Mesendoderm (in vitro differentiated cells): Measurements from ENCODE around the gene TIMM29. TPM values are rescaled to one million over a fixed set of nuclear protein-coding genes. Genes with fewer than 3 reads are reported as not detected.

Source experiments
- DNase-seq: peaks from one replicate; pipeline ENCODE4 v3.0.0; 2013
- H2AK5ac ChIP-seq: 2 replicates; pipeline ENCODE4 v1.6.1; 2013; ENCODE audit warnings: low read length, inconsistent platforms
- H2BK120ac ChIP-seq: 2 replicates; pipeline ENCODE4 v1.6.1; 2013; ENCODE audit warnings: low read depth, mild to moderate bottlenecking, low read length, moderate library complexity, mixed read lengths
- H2BK15ac ChIP-seq: replicated peaks from 2 replicates; pipeline ENCODE4 v1.6.1; 2013; ENCODE audit warnings: low read depth, mild to moderate bottlenecking, moderate library complexity
- H2BK5ac ChIP-seq: 2 replicates; pipeline ENCODE4 v1.6.1; 2013; ENCODE audit warnings: low read length, inconsistent platforms
- H3K18ac ChIP-seq: 2 replicates; pipeline ENCODE4 v1.6.1; 2013; ENCODE audit warnings: mild to moderate bottlenecking, low read length, mixed read lengths
- H3K23ac ChIP-seq: one replicate; pipeline ENCODE4 v1.6.1; 2013; ENCODE audit warnings: low read length
- H3K27ac ChIP-seq: 2 replicates; pipeline ENCODE4 v1.5.1; 2013; ENCODE audit warnings: low read depth, mild to moderate bottlenecking, inconsistent platforms, low read length, moderate library complexity
- H3K27me3 ChIP-seq: 2 replicates; pipeline ENCODE4 v1.6.1; 2013; ENCODE audit warnings: low read length, control low read depth, mild to moderate bottlenecking, inconsistent platforms; ENCODE audit not compliant: insufficient read depth, poor library complexity
- H3K36me3 ChIP-seq: 2 replicates; pipeline ENCODE4 v1.6.1; 2013; ENCODE audit warnings: low read length, inconsistent platforms; ENCODE audit not compliant: control insufficient read depth, insufficient read depth
- H3K4ac ChIP-seq: one replicate; pipeline ENCODE4 v1.6.1; 2013; ENCODE audit warnings: low read depth, mild to moderate bottlenecking, low read length, moderate library complexity
- H3K4me1 ChIP-seq: 2 replicates; pipeline ENCODE4 v1.6.1; 2013; ENCODE audit warnings: low read depth, low read length, inconsistent platforms; ENCODE audit not compliant: control insufficient read depth
- H3K4me2 ChIP-seq: 2 replicates; pipeline ENCODE4 v1.6.1; 2013; ENCODE audit warnings: low read length
- H3K4me3 ChIP-seq: 2 replicates; pipeline ENCODE4 v1.5.1; 2013; ENCODE audit warnings: mild to moderate bottlenecking, low read length
- H3K56ac ChIP-seq: one replicate; pipeline ENCODE4 v1.6.1; 2013; ENCODE audit warnings: low read length
- H3K79me1 ChIP-seq: 2 replicates; pipeline ENCODE4 v1.6.1; 2013; ENCODE audit warnings: low read length, inconsistent platforms
- H3K79me2 ChIP-seq: 2 replicates; pipeline ENCODE4 v1.6.1; 2013; ENCODE audit warnings: mild to moderate bottlenecking, low read length; ENCODE audit not compliant: control insufficient read depth, insufficient read depth
- H3K9ac ChIP-seq: 2 replicates; pipeline ENCODE4 v1.6.1; 2013; ENCODE audit warnings: low read length, inconsistent platforms
- H4K5ac ChIP-seq: one replicate; pipeline ENCODE4 v1.6.1; 2013; ENCODE audit warnings: low read length
- H4K8ac ChIP-seq: one replicate; pipeline ENCODE4 v1.6.1; 2013; ENCODE audit warnings: low read depth, mild to moderate bottlenecking, control low read depth, low read length, moderate library complexity
- WGBS: extraction: QIAGEN DNeasy Blood & Tissue Kit; methylation state at CpG from one replicate; pipeline ENCODE4 v1.1.7; 2013; ENCODE audit warnings: low lambda C conversion rate, missing lambda C conversion rate; ENCODE audit not compliant: insufficient coverage; ENCODE audit errors: extremely low coverage; 5-methylcytosine and 5-hydroxymethylcytosine counted together
- polyA plus RNA-seq, 2 experiments: library from polyadenylated mRNA; stranded (reverse); fragments of 200-250 nt; gene quantifications; one replicate each; pipeline ENCODE4 v1.2.3, GENCODE V29; 2013

The TIMM29 gene
- 21.2 TPM for polyA plus RNA-seq (2013, experiment 1 of 2)
- polyA plus RNA-seq (2013, experiment 2 of 2) = 20.8 TPM

GRCh38 chr19:10928563-10929401, at the start of gene TIMM29, which contains the start of gene YIPF2:
Gene TIMM29, plus strand, starts transcription at chr19:10928811. Its CDS starts 12 bp downstream, at chr19:10928823.
Gene YIPF2, minus strand, starts transcription at chr19:10928639. Its CDS starts 229 bp downstream, at chr19:10928410.
- Histone ChIP-seq H3K27me3 (no peaks in the 10 kb centered on the region), H3K18ac (peak within 1 kb of the TSS; percentile 53), H3K23ac (peak within 1 kb of the TSS; percentile 89), H3K36me3 (peaks cover 2% of the 10 kb centered on the region), H3K79me1 (peaks cover 18% of the 10 kb centered on the region), H3K9ac (peak within 1 kb of the TSS; percentile 95), H4K5ac (no peak within 1 kb of the TSS), H4K8ac (no peak within 1 kb of the TSS), H2BK15ac (no peak within 1 kb of the TSS), H2BK120ac (no peak within 1 kb of the TSS), H2AK5ac (no peak within 1 kb of the TSS), H2BK5ac (no peak within 1 kb of the TSS), H3K79me2 (peaks cover 20% of the 10 kb centered on the region), H3K4me1 (peaks cover 2% of the 10 kb centered on the region), H3K56ac (peak within 1 kb of the TSS; percentile 98), H3K4ac (no peak within 1 kb of the TSS), H3K4me3 (peak within 1 kb of the TSS; percentile 89), H3K4me2 (peak within 1 kb of the TSS; percentile 87), H3K27ac (peak within 1 kb of the TSS; percentile 36)
- DNase-seq = peak; percentile 99
- WGBS = no CpG with 5 or more reads among the region's 96 CpGs

GRCh38 chr19:10881403-10882107, 47.1 kb upstream of the TIMM29 start:
- peak overlapping the region; percentile 70 for H3K56ac ChIP-seq
- DNase-seq = peak; percentile 64
- H3K36me3 ChIP-seq = no peaks in the 10 kb centered on the region
- no peak overlapping the region for H2BK15ac ChIP-seq
- no CpG with 5 or more reads among the region's 14 CpGs for WGBS
- H3K79me2 ChIP-seq = peaks cover 58% of the 10 kb centered on the region
- no peak overlapping the region for H3K4me2 ChIP-seq
- no peak overlapping the region for H3K4ac ChIP-seq
- H3K18ac ChIP-seq = no peak overlapping the region
- no peak overlapping the region for H3K4me3 ChIP-seq
- H3K27ac ChIP-seq = peak overlapping the region; percentile 21
- no peak overlapping the region for H4K5ac ChIP-seq
- no peaks in the 10 kb centered on the region for H3K27me3 ChIP-seq
- H2AK5ac ChIP-seq = peak overlapping the region; percentile 85
- H3K4me1 ChIP-seq = peaks cover 17% of the 10 kb centered on the region
- H2BK120ac ChIP-seq = no peak overlapping the region
- H3K79me1 ChIP-seq = peaks cover 34% of the 10 kb centered on the region
- H3K9ac ChIP-seq = peak overlapping the region; percentile 51
- no peak overlapping the region for H3K23ac ChIP-seq
- no peak overlapping the region for H2BK5ac ChIP-seq
- no peak overlapping the region for H4K8ac ChIP-seq

- peaks cover 33% of the 10 kb centered on the region for H3K79me1 ChIP-seq
- H3K27me3 ChIP-seq = no peaks in the 10 kb centered on the region
- no CpG with 5 or more reads among the region's 9 CpGs for WGBS
- peak overlapping the region; percentile 45 for H3K56ac ChIP-seq
- no peak overlapping the region for H3K9ac ChIP-seq
- H2BK120ac ChIP-seq = no peak overlapping the region
- peaks cover 17% of the 10 kb centered on the region for H3K4me1 ChIP-seq
- H3K4ac ChIP-seq = no peak overlapping the region
- H3K23ac ChIP-seq = no peak overlapping the region
- H3K36me3 ChIP-seq = no peaks in the 10 kb centered on the region
- H3K79me2 ChIP-seq = peaks cover 58% of the 10 kb centered on the region
- H4K5ac ChIP-seq = no peak overlapping the region
- no peak overlapping the region for H3K4me3 ChIP-seq
- no peak overlapping the region for H3K18ac ChIP-seq
- no peak overlapping the region for H3K4me2 ChIP-seq
- H4K8ac ChIP-seq = no peak overlapping the region
- DNase-seq = no peak
- no peak overlapping the region for H3K27ac ChIP-seq
- no peak overlapping the region for H2BK15ac ChIP-seq
- H2AK5ac ChIP-seq = no peak overlapping the region
- no peak overlapping the region for H2BK5ac ChIP-seq
Measured at GRCh38 chr19:10882108-10882457, 46.5 kb upstream of the TIMM29 start.

GRCh38 chr19:10884274-10884673, 44.3 kb upstream of the TIMM29 start:
- Histone ChIP-seq H3K18ac (no peak overlapping the region), H4K8ac (no peak overlapping the region), H3K36me3 (no peaks in the 10 kb centered on the region), H2AK5ac (no peak overlapping the region), H3K4me2 (no peak overlapping the region), H3K23ac (no peak overlapping the region), H3K79me1 (peaks cover 31% of the 10 kb centered on the region), H3K9ac (no peak overlapping the region), H3K4ac (no peak overlapping the region), H3K27me3 (no peaks in the 10 kb centered on the region), H2BK15ac (no peak overlapping the region), H2BK5ac (no peak overlapping the region), H2BK120ac (no peak overlapping the region), H3K79me2 (peaks cover 54% of the 10 kb centered on the region), H3K56ac (no peak overlapping the region), H3K27ac (no peak overlapping the region), H3K4me3 (no peak overlapping the region), H4K5ac (no peak overlapping the region), H3K4me1 (peaks cover 29% of the 10 kb centered on the region)
- no CpG with 5 or more reads among the region's 2 CpGs for WGBS
- DNase-seq = no peak

- Histone ChIP-seq H3K4me1 (peaks cover 25% of the 10 kb centered on the region), H2BK5ac (no peak overlapping the region), H3K79me1 (peaks cover 23% of the 10 kb centered on the region), H3K4me3 (no peak overlapping the region), H3K18ac (no peak overlapping the region), H3K27me3 (no peaks in the 10 kb centered on the region), H2BK15ac (no peak overlapping the region), H2BK120ac (no peak overlapping the region), H3K36me3 (no peaks in the 10 kb centered on the region), H3K79me2 (peaks cover 42% of the 10 kb centered on the region), H3K56ac (no peak overlapping the region), H3K4ac (no peak overlapping the region), H3K4me2 (no peak overlapping the region), H4K8ac (no peak overlapping the region), H3K23ac (no peak overlapping the region), H3K9ac (no peak overlapping the region), H3K27ac (no peak overlapping the region), H4K5ac (no peak overlapping the region), H2AK5ac (no peak overlapping the region)
- no CpG with 5 or more reads among the region's 20 CpGs for WGBS
- DNase-seq = peak; percentile 67
Measured at GRCh38 chr19:10885201-10886169, 43.1 kb upstream of the TIMM29 start.
